Smooth muscle cell (in vitro differentiated cells): Measurements from ENCODE around the gene MTF2. TPM values are rescaled to one million over a fixed set of nuclear protein-coding genes. Genes with fewer than 3 reads are reported as not detected.

ENCODE experiments used
- DNase-seq: peaks from one replicate; lab custom pipeline; 2025; ENCODE audit not compliant: unreplicated experiment; lab: John Stamatoyannopoulos, UW
- H2AFZ ChIP-seq: fragments of 200-600 bp; sonication (generic); 2 replicates; pipeline ENCODE4 v1.6.0; 2016; ENCODE audit warnings: antibody characterized with exemption, low read depth, mild to moderate bottlenecking
- H3F3A ChIP-seq: fragments of 200-600 bp; sonication (generic); 2 replicates; pipeline ENCODE4 v1.6.0; 2017; ENCODE audit warnings: antibody characterized with exemption, low read depth
- H3K27ac ChIP-seq: fragments of 200-600 bp; sonication (generic); 2 replicates; pipeline ENCODE4 v1.5.1; 2016; ENCODE audit warnings: low read depth, mild to moderate bottlenecking
- H3K27me3 ChIP-seq: fragments of 200-600 bp; sonication (generic); 2 replicates; pipeline ENCODE4 v1.6.1; 2016; ENCODE audit warnings: low read depth, mild to moderate bottlenecking
- H3K36me3 ChIP-seq: fragments of 200-600 bp; sonication (generic); 2 replicates; pipeline ENCODE4 v1.5.1; 2016; ENCODE audit warnings: low read depth
- H3K4me1 ChIP-seq: fragments of 200-600 bp; sonication (generic); 2 replicates; pipeline ENCODE4 v1.5.1; 2016; ENCODE audit warnings: low read depth
- H3K4me2 ChIP-seq: fragments of 200-600 bp; sonication (generic); 2 replicates; pipeline ENCODE4 v1.6.0; 2016; ENCODE audit warnings: mild to moderate bottlenecking
- H3K4me3 ChIP-seq: fragments of 200-600 bp; sonication (generic); 2 replicates; pipeline ENCODE4 v1.5.1; 2016; ENCODE audit warnings: mild to moderate bottlenecking
- H3K79me2 ChIP-seq: fragments of 200-600 bp; sonication (generic); 2 replicates; pipeline ENCODE4 v1.6.0; 2016; ENCODE audit warnings: low read depth, mild to moderate bottlenecking
- H3K9ac ChIP-seq: fragments of 200-600 bp; sonication (generic); 2 replicates; pipeline ENCODE4 v1.6.0; 2016; ENCODE audit warnings: low read depth
- H3K9me3 ChIP-seq: fragments of 200-600 bp; sonication (generic); replicated peaks from 2 replicates; pipeline ENCODE4 v1.5.1; 2016; ENCODE audit warnings: low read depth
- H4K20me1 ChIP-seq: fragments of 200-600 bp; sonication (generic); 2 replicates; pipeline ENCODE4 v1.6.0; 2016; ENCODE audit warnings: low read depth
- WGBS: methylation state at CpG from one replicate; pipeline ENCODE4 v1.1.7; 2016; ENCODE audit warnings: low lambda C conversion rate; 5-methylcytosine and 5-hydroxymethylcytosine counted together
- polyA plus RNA-seq: library from polyadenylated mRNA; unstranded; fragments of >200 nt; fragmentation: Nextera tagmentation; extraction: Ambion mirVana; gene quantifications from 2 replicates; pipeline ENCODE4 v1.2.1, GENCODE V29; 2016
- total RNA-seq: library from RNA; depleted of rRNA; stranded (reverse); fragments of >200 nt; gene quantifications from 2 replicates; pipeline ENCODE4 v1.2.3, GENCODE V29; 2014
- TF ChIP-seq, protein P1 (sequence below): fragments of 200-600 bp; sonication (generic); IDR thresholded peaks from 2 replicates; pipeline ENCODE4 v1.5.1; 2017; ENCODE audit warnings: borderline replicate concordance, mild to moderate bottlenecking, antibody characterized with exemption; ENCODE audit not compliant: insufficient read depth, poor library complexity, severe bottlenecking

The MTF2 gene
- total and polyA plus RNA-seq, 2 experiments from 2014 or later = 41.2 to 43.1 TPM

DNA sequence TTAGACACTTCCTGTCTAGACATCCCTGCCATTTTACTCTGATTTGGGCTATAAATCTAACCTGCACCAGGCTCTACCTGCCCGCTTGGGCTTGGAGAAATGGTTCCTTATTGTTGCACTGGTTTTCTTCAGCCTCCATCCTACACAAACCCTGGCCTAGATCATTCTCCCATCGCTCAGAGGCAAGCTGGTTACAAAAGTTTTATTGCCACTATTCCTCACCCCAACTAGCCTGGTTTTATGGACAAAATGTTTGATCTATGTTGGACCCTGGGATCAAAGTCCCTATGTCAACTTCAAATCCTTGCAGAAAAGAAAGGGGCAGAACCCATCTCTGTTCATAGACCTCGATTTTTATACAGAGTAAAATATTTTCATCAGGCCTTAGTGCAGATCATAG, 31.5 kb upstream of the MTF2 start:
- Histone ChIP-seq H4K20me1 (no peaks in the 10 kb centered on the region), H3K27ac (no peak overlapping the region), H3K36me3 (no peaks in the 10 kb centered on the region), H3K4me1 (no peaks in the 10 kb centered on the region), H3K9me3 (no peaks in the 10 kb centered on the region), H3K4me2 (no peak overlapping the region), H3F3A (no peaks in the 10 kb centered on the region), H3K27me3 (no peaks in the 10 kb centered on the region), H3K4me3 (no peak overlapping the region), H2AFZ (no peak overlapping the region), H3K9ac (no peak overlapping the region), H3K79me2 (no peaks in the 10 kb centered on the region)
- 51% methylated on average over 3 of the region's 3 CpGs for WGBS
- DNase-seq = no peak
- TF ChIP-seq, protein P1, sequence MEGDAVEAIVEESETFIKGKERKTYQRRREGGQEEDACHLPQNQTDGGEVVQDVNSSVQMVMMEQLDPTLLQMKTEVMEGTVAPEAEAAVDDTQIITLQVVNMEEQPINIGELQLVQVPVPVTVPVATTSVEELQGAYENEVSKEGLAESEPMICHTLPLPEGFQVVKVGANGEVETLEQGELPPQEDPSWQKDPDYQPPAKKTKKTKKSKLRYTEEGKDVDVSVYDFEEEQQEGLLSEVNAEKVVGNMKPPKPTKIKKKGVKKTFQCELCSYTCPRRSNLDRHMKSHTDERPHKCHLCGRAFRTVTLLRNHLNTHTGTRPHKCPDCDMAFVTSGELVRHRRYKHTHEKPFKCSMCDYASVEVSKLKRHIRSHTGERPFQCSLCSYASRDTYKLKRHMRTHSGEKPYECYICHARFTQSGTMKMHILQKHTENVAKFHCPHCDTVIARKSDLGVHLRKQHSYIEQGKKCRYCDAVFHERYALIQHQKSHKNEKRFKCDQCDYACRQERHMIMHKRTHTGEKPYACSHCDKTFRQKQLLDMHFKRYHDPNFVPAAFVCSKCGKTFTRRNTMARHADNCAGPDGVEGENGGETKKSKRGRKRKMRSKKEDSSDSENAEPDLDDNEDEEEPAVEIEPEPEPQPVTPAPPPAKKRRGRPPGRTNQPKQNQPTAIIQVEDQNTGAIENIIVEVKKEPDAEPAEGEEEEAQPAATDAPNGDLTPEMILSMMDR = no peak

DNA sequence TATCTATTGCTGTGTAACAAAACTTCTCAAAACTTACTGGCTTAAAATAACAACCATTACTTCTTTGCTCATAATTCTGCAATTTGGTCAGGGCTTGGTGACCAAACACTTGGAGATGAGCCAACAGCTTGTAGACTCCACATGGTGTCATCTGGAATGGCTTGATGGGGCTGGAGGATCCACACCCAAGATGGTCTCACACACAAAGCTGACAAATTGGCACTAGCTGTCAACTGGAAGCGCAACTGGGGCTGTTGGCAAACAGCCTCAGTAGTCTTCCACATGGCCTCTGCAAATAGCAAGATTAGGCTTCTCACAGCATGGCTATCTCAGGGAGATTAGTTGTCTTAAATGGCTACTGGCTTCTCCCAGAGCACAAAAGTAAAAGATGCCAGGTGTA, 27.1 kb upstream of the MTF2 start:
- no peak overlapping the region for H3K4me2 ChIP-seq
- no peaks in the 10 kb centered on the region for H3K9me3 ChIP-seq
- no peaks in the 10 kb centered on the region for H3F3A ChIP-seq
- no peak overlapping the region for H3K27ac ChIP-seq
- no peaks in the 10 kb centered on the region for H3K36me3 ChIP-seq
- no peak for DNase-seq
- TF ChIP-seq, protein P1 = no peak
- no peak overlapping the region for H3K9ac ChIP-seq
- no peak overlapping the region for H2AFZ ChIP-seq
- no peaks in the 10 kb centered on the region for H3K4me1 ChIP-seq
- H4K20me1 ChIP-seq = no peaks in the 10 kb centered on the region
- no peaks in the 10 kb centered on the region for H3K79me2 ChIP-seq
- H3K27me3 ChIP-seq = no peaks in the 10 kb centered on the region
- 89% methylated on average over 1 of the region's 1 CpG for WGBS
- no peak overlapping the region for H3K4me3 ChIP-seq

DNA sequence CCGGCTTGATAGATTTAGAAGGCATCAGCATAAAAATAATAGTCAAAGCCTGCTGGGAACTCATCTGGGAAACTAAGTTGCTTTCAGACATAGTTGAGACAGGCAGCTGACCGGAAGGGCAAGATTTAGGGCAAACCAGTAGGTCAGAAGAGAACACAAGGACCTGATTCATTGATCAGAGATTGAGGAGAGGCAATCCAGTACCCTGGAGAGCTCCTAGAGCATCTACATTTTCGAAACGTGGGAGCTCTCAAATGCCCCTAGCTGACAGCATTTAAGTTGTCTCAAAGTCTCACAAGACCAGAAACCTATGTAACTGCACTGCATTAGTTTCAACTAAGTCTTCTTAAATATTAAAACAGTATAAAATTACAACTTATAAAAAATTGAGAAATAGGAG, 22.9 kb upstream of the MTF2 start:
- no peaks in the 10 kb centered on the region for H3K9me3 ChIP-seq
- no peak overlapping the region for H3K4me3 ChIP-seq
- no peaks in the 10 kb centered on the region for H3K27me3 ChIP-seq
- WGBS = 26% methylated on average over 4 of the region's 4 CpGs
- H3F3A ChIP-seq = no peaks in the 10 kb centered on the region
- no peaks in the 10 kb centered on the region for H3K36me3 ChIP-seq
- H3K4me1 ChIP-seq = no peaks in the 10 kb centered on the region
- no peak overlapping the region for H2AFZ ChIP-seq
- H3K27ac ChIP-seq = no peak overlapping the region
- DNase-seq = no peak
- H3K79me2 ChIP-seq = no peaks in the 10 kb centered on the region
- TF ChIP-seq, protein P1 = no peak
- H3K4me2 ChIP-seq = no peak overlapping the region
- no peaks in the 10 kb centered on the region for H4K20me1 ChIP-seq
- H3K9ac ChIP-seq = no peak overlapping the region

DNA sequence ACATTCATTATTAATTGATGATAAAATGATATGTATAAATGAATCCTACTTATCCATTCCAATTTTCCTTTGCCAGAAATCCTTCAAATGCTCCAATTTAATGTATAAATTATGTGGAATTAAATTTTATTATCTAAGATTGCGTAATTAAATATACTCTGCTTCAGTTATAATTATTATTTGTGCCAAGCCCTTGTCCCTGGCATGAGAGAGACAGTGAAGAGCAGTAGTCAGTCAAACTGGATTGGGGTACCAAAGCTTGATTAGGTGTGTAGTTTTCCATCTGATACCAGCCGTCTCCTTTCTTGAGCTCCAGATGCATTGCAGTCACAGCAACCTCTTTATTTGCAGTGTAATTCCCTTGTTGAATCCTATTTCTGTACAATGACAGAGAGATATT, 22.4 kb upstream of the MTF2 start:
- Histone ChIP-seq H4K20me1 (no peaks in the 10 kb centered on the region), H3K9me3 (no peaks in the 10 kb centered on the region), H3K4me1 (no peaks in the 10 kb centered on the region), H3K9ac (no peak overlapping the region), H3K27ac (no peak overlapping the region), H3K36me3 (no peaks in the 10 kb centered on the region), H3F3A (no peaks in the 10 kb centered on the region), H3K27me3 (no peaks in the 10 kb centered on the region), H3K79me2 (no peaks in the 10 kb centered on the region), H2AFZ (no peak overlapping the region), H3K4me3 (no peak overlapping the region), H3K4me2 (no peak overlapping the region)
- 88% methylated on average over 2 of the region's 2 CpGs for WGBS
- TF ChIP-seq, protein P1 = no peak
- no peak for DNase-seq
